Activated CD4-positive, alpha-beta T cell treated with anti-CD3 and anti-CD28 coated beads, Interleukin-2, Interleukin-6, amounts not matched to agents 100 ng/mL and 50 ng/mL, durations not matched to agents 16 hours and 8 hours (primary cell): Measurements from ENCODE around the gene INSM2.

ENCODE experiments used
- DNase-seq: peaks from one replicate; pipeline ENCODE4 v3.0.0-alpha.2; 2020

INSM2 gene

GRCh38 chr14:35549551-35549950, 15.6 kb downstream of the INSM2 start:
- DNase-seq: no peak

GRCh38 chr14:35551081-35551480, 17.1 kb downstream of the INSM2 start:
- DNase-seq: no peak

- DNase-seq: no peak
Observed at GRCh38 chr14:35553808-35554207, 19.8 kb downstream of the INSM2 start.

GRCh38 chr14:35556548-35556947, 22.6 kb downstream of the INSM2 start:
- no peak for DNase-seq

- DNase-seq: no peak
Observed at GRCh38 chr14:35557221-35557747, 23.3 kb downstream of the INSM2 start.

GRCh38 chr14:35558680-35559079, 24.7 kb downstream of the INSM2 start:
- no peak for DNase-seq

GRCh38 chr14:35565871-35566464, 32.0 kb downstream of the INSM2 start:
- no peak for DNase-seq

GRCh38 chr14:35571598-35571997, 37.6 kb downstream of the INSM2 start:
- no peak for DNase-seq

GRCh38 chr14:35573911-35574310, 39.9 kb downstream of the INSM2 start:
- DNase-seq: no peak

GRCh38 chr14:35576260-35576659, 42.3 kb downstream of the INSM2 start:
- no peak for DNase-seq

GRCh38 chr14:35576856-35577255, 42.9 kb downstream of the INSM2 start:
- no peak for DNase-seq

- no peak for DNase-seq
Observed at GRCh38 chr14:35578135-35578534, 44.2 kb downstream of the INSM2 start.

GRCh38 chr14:35578639-35579038, 44.7 kb downstream of the INSM2 start:
- DNase-seq: no peak
